H1 (cell line): ENCODE measurements around the gene DOCK3. TPM values are rescaled to one million over a fixed set of nuclear protein-coding genes. Genes with fewer than 3 reads are reported as not detected.

Experiments used
- ASH2L ChIP-seq: fragments of 200-600, 300-600 bp; sonication (generic); IDR thresholded peaks from one replicate; pipeline ENCODE4 v1.7.1; 2017; ENCODE audit warnings: low read length
- ATF3 ChIP-seq: IDR thresholded peaks from 2 replicates; pipeline ENCODE4 v1.6.1; 2011; ENCODE audit warnings: low read depth, mild to moderate bottlenecking, low read length; ENCODE audit not compliant: insufficient read depth
- BACH1 ChIP-seq: IDR thresholded peaks from 2 replicates; pipeline ENCODE4 v1.6.1; 2012; ENCODE audit warnings: low read length, improper control_type of control experiment
- BCL11A ChIP-seq, 2 experiments: IDR thresholded peaks; one replicate each; pipeline ENCODE4 v1.6.1; 2011; ENCODE audit warnings: low read depth in 2 of 2, low read length in 2 of 2, mild to moderate bottlenecking in 2 of 2
- BRCA1 ChIP-seq: IDR thresholded peaks from 2 replicates; pipeline ENCODE4 v1.6.1; 2012; ENCODE audit warnings: low read depth, low read length, improper control_type of control experiment
- CBX5 ChIP-seq: fragments of 300-800, 300-1000 bp; sonication (generic); IDR thresholded peaks from 2 replicates; pipeline ENCODE4 v1.7.1; 2016; ENCODE audit warnings: antibody characterized with exemption, low read length, low read depth
- EGR1 ChIP-seq: IDR thresholded peaks from 2 replicates; pipeline ENCODE4 v1.6.1; 2011; ENCODE audit warnings: low read depth, low read length, borderline replicate concordance
- FOSL1 ChIP-seq: IDR thresholded peaks from 2 replicates; pipeline ENCODE4 v1.6.1; 2011; ENCODE audit warnings: mild to moderate bottlenecking, low read depth, low read length, moderate library complexity; ENCODE audit not compliant: insufficient read depth
- GABPA ChIP-seq: IDR thresholded peaks from 2 replicates; pipeline ENCODE4 v1.6.1; 2011; ENCODE audit warnings: mild to moderate bottlenecking, low read length, moderate library complexity, borderline replicate concordance; ENCODE audit not compliant: insufficient read depth
- HDAC6 ChIP-seq: IDR thresholded peaks from one replicate; pipeline ENCODE4 v1.7.1; 2012; ENCODE audit warnings: low read depth, mild to moderate bottlenecking, inconsistent platforms, low read length, moderate library complexity
- JUN ChIP-seq: IDR thresholded peaks from 2 replicates; pipeline ENCODE4 v1.6.1; 2011; ENCODE audit warnings: low read depth, mild to moderate bottlenecking, improper control_type of control experiment, low read length
- KDM1A ChIP-seq: fragments of 200-600, 300-600 bp; sonication (generic); IDR thresholded peaks from 2 replicates; pipeline ENCODE4 v1.7.1; 2016; ENCODE audit warnings: mild to moderate bottlenecking, low read length, borderline replicate concordance
- KDM4A ChIP-seq: IDR thresholded peaks from one replicate; pipeline ENCODE4 v1.7.1; 2012; ENCODE audit warnings: low read depth, mild to moderate bottlenecking, moderate library complexity, low read length, inconsistent platforms; ENCODE audit not compliant: severe bottlenecking
- MAFK ChIP-seq: IDR thresholded peaks from 2 replicates; pipeline ENCODE4 v1.6.1; 2012; ENCODE audit warnings: low read depth, mild to moderate bottlenecking, improper control_type of control experiment, low read length
- NRF1 ChIP-seq: IDR thresholded peaks from 2 replicates; pipeline ENCODE4 v1.6.1; 2011; ENCODE audit warnings: mild to moderate bottlenecking, low read depth, low read length, improper control_type of control experiment
- PHF8 ChIP-seq: fragments of 200-600 bp; sonication (generic); conservative IDR thresholded peaks from 2 replicates; pipeline ENCODE4 v1.7.1; 2012; ENCODE audit warnings: low read depth, mild to moderate bottlenecking, inconsistent platforms, low read length, moderate library complexity
- POLR2AphosphoS5 ChIP-seq: IDR thresholded peaks from 2 replicates; pipeline ENCODE4 v1.6.1; 2011; ENCODE audit warnings: low read depth, low read length
- RBBP5 ChIP-seq: IDR thresholded peaks from 2 replicates; pipeline ENCODE4 v1.7.1; 2012; ENCODE audit warnings: low read depth, mild to moderate bottlenecking, inconsistent platforms, low read length, moderate library complexity, borderline replicate concordance
- RXRA ChIP-seq: IDR thresholded peaks from 2 replicates; pipeline ENCODE4 v1.6.1; 2011; ENCODE audit warnings: low read depth, mild to moderate bottlenecking, low read length, moderate library complexity; ENCODE audit not compliant: insufficient read depth
- SIN3A ChIP-seq, 2 experiments: IDR thresholded peaks in 1 of 2; conservative IDR thresholded peaks in 1 of 2; 2 replicates each; pipeline ENCODE4 v1.6.1; 2011 to 2012; ENCODE audit warnings: low read length in 2 of 2, improper control_type of control experiment in 1 of 2, low read depth in 1 of 2, mild to moderate bottlenecking in 1 of 2
- SP1 ChIP-seq: IDR thresholded peaks from 2 replicates; pipeline ENCODE4 v1.6.1; 2011; ENCODE audit warnings: low read depth, low read length
- SUZ12 ChIP-seq: fragments of 200-600 bp; sonication (generic); IDR thresholded peaks from 2 replicates; pipeline ENCODE4 v1.6.1; 2012; ENCODE audit warnings: mild to moderate bottlenecking, inconsistent platforms, low read length, moderate library complexity, mixed read lengths
- TAF7 ChIP-seq: optimal IDR thresholded peaks from 2 replicates; pipeline ENCODE3; 2011; ENCODE audit warnings: low read depth, mild to moderate bottlenecking, inconsistent platforms, low read length, moderate library complexity, borderline replicate concordance
- USF2 ChIP-seq: IDR thresholded peaks from 2 replicates; pipeline ENCODE4 v1.6.1; 2011; ENCODE audit warnings: low read length, improper control_type of control experiment
- polyA plus RNA-seq, 7 experiments: library from polyadenylated mRNA; depleted of rRNA in 3 of 7; stranded (reverse) in 5 of 7; unstranded in 2 of 7; fragments of >200 nt in 5 of 7; fragments of 200-250 nt in 2 of 7; gene quantifications; 1 replicate in 5 of 7; 2 replicates in 1 of 7; 4 replicates in 1 of 7; pipeline versions ENCODE4 v1.2.1 to v1.2.3, GENCODE V29; 2011 to 2013; ENCODE audit warnings: missing spikeins in 2 of 7, mixed read lengths in 2 of 7
- total RNA-seq: library from RNA; stranded (reverse); fragmentation: NEBNext Ultra II Directional; extraction: Animal tissue kit (Norgen Biotek cat#: 25700); gene quantifications from 2 replicates; pipeline ENCODE4 v1.2.1, GENCODE V29; 2021

The DOCK3 gene
- total and polyA plus RNA-seq, 2 of the 8 experiments (the other 6 are each of a cell fraction or from before 2014, with no cell fraction given): 2.7 to 5.0 TPM

GRCh38 chr3:51391075-51391565, 716.4 kb downstream of the DOCK3 start, which contains the start of gene RBM15B (continued):
- no peak for TF ChIP-seq HDAC6
- TF ChIP-seq TAF7: peak; percentile 96
- TF ChIP-seq EGR1: 0 out of 2 replicates have a peak, but pooled peaks have one; percentile 26
- TF ChIP-seq GABPA: no peak
- TF ChIP-seq PHF8: peak; percentile 98
- TF ChIP-seq NRF1: no peak
- TF ChIP-seq SIN3A (conservative IDR thresholded peaks at IDR 0.05 in 1 of 2, IDR thresholded peaks at IDR 0.05 in 1 of 2; ENCODE audit: low read depth in 1 of 2, low read length in 2 of 2): peak in 1 of 2 experiments; percentile 70; a peak in 2 of 4 replicates
- peak; percentile 79 for TF ChIP-seq POLR2AphosphoS5
- TF ChIP-seq SUZ12: no peak
- TF ChIP-seq KDM4A: peak; percentile 63
- TF ChIP-seq BRCA1: no peak
- TF ChIP-seq FOSL1: no peak
- no peak for TF ChIP-seq KDM1A
- no peak; the same call in 1 of the 2 replicates for TF ChIP-seq BACH1
- TF ChIP-seq SP1: 0 out of 2 replicates have a peak, but pooled peaks have one; percentile 54
- TF ChIP-seq RXRA: 0 out of 2 replicates have a peak, but pooled peaks have one; percentile 6
- TF ChIP-seq RBBP5: no peak
- peak; percentile 54 for TF ChIP-seq ASH2L
- TF ChIP-seq BCL11A (IDR thresholded peaks at IDR 0.05; ENCODE audit: low read depth in 2 of 2, low read length in 2 of 2): no peak
- TF ChIP-seq JUN: no peak
- peak; percentile 98 for TF ChIP-seq ATF3
- peak; percentile 98 for TF ChIP-seq USF2
- TF ChIP-seq MAFK: no peak
- TF ChIP-seq CBX5: no peak
